PC-9 (cell line): ENCODE results near the gene SCAPER.

Experiments
- EZH2 ChIP-seq: fragments of 200-600 bp; sonication (generic); IDR thresholded peaks from 2 replicates; pipeline ENCODE4 v1.8.0; 2017; ENCODE audit warnings: antibody characterized with exemption, low read depth
- TF ChIP-seq, protein P1 (sequence below): fragments of 200-600 bp; sonication (generic); conservative IDR thresholded peaks from 2 replicates; pipeline ENCODE4 v1.6.1; 2017; ENCODE audit warnings: mixed run types, antibody characterized with exemption, mild to moderate bottlenecking, moderate library complexity

DNA sequence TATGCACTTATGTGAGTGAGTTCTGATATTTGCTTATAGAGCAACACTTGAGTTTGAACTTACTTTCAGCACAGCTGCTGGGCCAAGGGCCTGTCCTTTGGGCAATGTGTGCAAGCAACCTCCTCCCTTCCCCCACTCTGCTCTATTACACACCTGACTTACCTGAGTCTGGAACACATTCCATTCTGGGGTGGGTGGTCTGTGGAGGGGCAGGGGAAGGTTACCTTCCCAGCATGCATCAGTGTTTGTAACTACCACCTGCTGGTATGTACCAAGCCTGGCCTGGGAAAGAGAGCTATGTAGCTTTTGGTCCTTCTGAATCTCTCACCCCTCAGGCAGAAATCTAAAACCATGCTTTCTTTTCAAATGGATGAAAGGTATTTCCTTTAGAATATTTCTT lies 465.6 kb downstream of the SCAPER start:
- no peak for TF ChIP-seq EZH2
- TF ChIP-seq, protein P1, sequence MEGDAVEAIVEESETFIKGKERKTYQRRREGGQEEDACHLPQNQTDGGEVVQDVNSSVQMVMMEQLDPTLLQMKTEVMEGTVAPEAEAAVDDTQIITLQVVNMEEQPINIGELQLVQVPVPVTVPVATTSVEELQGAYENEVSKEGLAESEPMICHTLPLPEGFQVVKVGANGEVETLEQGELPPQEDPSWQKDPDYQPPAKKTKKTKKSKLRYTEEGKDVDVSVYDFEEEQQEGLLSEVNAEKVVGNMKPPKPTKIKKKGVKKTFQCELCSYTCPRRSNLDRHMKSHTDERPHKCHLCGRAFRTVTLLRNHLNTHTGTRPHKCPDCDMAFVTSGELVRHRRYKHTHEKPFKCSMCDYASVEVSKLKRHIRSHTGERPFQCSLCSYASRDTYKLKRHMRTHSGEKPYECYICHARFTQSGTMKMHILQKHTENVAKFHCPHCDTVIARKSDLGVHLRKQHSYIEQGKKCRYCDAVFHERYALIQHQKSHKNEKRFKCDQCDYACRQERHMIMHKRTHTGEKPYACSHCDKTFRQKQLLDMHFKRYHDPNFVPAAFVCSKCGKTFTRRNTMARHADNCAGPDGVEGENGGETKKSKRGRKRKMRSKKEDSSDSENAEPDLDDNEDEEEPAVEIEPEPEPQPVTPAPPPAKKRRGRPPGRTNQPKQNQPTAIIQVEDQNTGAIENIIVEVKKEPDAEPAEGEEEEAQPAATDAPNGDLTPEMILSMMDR = no peak
